Suprapubic skin (tissue), 3 donors: ENCODE data around the gene PRKACG.

Experiments used
- EP300 ChIP-seq: sonication (generic); formaldehyde crosslinking; IDR thresholded peaks from one replicate; pipeline ENCODE4 v1.6.1; 2017; ENCODE audit warnings: antibody characterized with exemption
- TF ChIP-seq, protein P1 (sequence below), 2 donors: fragments of 200-600 bp in 1 of 2; fragments of 450-650 bp in 1 of 2; sonication (generic) in 1 of 2; IDR thresholded peaks; one replicate each; pipeline ENCODE4 v1.5.1; 2016 to 2019; ENCODE audit warnings: antibody characterized with exemption in 2 of 2, mild to moderate bottlenecking in 1 of 2, moderate library complexity in 1 of 2

GRCh38 chr9:69040646-69041045, 26.7 kb upstream of the PRKACG start:
- TF ChIP-seq, protein P1, sequence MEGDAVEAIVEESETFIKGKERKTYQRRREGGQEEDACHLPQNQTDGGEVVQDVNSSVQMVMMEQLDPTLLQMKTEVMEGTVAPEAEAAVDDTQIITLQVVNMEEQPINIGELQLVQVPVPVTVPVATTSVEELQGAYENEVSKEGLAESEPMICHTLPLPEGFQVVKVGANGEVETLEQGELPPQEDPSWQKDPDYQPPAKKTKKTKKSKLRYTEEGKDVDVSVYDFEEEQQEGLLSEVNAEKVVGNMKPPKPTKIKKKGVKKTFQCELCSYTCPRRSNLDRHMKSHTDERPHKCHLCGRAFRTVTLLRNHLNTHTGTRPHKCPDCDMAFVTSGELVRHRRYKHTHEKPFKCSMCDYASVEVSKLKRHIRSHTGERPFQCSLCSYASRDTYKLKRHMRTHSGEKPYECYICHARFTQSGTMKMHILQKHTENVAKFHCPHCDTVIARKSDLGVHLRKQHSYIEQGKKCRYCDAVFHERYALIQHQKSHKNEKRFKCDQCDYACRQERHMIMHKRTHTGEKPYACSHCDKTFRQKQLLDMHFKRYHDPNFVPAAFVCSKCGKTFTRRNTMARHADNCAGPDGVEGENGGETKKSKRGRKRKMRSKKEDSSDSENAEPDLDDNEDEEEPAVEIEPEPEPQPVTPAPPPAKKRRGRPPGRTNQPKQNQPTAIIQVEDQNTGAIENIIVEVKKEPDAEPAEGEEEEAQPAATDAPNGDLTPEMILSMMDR (IDR thresholded peaks at IDR 0.05): no peak
- no peak for TF ChIP-seq EP300
